Activated CD4-positive, CD25-positive, alpha-beta regulatory T cell treated with anti-CD3 and anti-CD28 coated beads, Interleukin-2, amount 50 U/mL, for 24 hours (primary cell): Measurements from ENCODE around the gene CYTH3.
"Not testable (repeated sequence)": the region's sequence is repeated elsewhere in the genome, so short reads cannot be mapped to it uniquely, and the experiment has no call there.

Source experiments
- ATAC-seq, 2 donors: fragments of 150-1000 bp; cut with Tn5 transposase; one replicate each; pipeline ENCODE4 v1.10.0; 2021; ENCODE audit warnings: mild to moderate bottlenecking in 1 of 2, moderate library complexity in 1 of 2

CYTH3 gene

GRCh38 chr7:6227294-6227846, 45.1 kb downstream of the CYTH3 start:
- ATAC-seq, result no peak

- ATAC-seq, result no peak
Observed at GRCh38 chr7:6226194-6226799, 46.1 kb downstream of the CYTH3 start.

GRCh38 chr7:6223411-6223810, 49.0 kb downstream of the CYTH3 start:
- not testable (repeated sequence) for ATAC-seq

DNA sequence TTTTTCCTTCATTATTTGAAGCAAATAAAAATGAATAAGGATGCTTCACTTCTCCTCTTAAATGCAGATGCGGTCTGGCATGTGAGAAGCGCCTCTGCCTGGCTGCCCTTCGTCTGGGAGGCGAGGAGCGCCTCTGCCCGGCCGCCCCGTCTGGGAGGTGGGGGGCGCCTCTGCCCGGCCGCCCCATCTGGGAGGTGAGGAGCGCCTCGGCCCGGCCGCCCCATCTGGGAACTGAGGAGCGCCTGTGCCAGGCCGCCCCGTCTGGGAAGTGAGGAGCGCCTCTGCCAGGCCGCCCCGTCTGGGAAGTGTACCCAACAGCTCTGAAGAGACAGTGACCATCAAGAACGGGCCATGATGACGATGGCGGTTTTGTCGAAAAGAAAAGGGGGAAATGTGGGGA, 49.4 kb downstream of the CYTH3 start:
- ATAC-seq, result not testable (repeated sequence)

GRCh38 chr7:6221340-6222319, 50.8 kb downstream of the CYTH3 start:
- ATAC-seq, result peak; percentile 97 to 98

- ATAC-seq, result no peak
Observed at GRCh38 chr7:6218329-6218728, 54.1 kb downstream of the CYTH3 start.

DNA sequence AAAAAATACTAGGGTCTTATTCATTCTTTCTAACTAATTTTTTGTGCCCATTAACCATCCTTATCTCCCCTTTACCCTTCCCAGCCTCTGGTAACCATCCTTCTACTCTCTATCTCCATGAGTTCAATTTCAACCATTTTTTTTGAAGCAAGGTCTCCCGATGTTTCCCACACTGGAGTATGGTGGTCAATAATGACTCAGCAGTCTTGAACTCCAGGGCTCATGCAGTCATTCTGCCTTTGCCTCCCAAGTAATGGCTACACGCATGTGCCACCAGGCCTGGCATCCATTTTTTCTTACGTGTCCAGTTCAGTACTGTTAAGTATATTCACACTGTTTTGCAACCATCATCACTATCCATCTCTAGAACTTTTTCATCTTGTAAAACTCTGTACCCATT, 60.4 kb downstream of the CYTH3 start:
- ATAC-seq, result no peak

DNA sequence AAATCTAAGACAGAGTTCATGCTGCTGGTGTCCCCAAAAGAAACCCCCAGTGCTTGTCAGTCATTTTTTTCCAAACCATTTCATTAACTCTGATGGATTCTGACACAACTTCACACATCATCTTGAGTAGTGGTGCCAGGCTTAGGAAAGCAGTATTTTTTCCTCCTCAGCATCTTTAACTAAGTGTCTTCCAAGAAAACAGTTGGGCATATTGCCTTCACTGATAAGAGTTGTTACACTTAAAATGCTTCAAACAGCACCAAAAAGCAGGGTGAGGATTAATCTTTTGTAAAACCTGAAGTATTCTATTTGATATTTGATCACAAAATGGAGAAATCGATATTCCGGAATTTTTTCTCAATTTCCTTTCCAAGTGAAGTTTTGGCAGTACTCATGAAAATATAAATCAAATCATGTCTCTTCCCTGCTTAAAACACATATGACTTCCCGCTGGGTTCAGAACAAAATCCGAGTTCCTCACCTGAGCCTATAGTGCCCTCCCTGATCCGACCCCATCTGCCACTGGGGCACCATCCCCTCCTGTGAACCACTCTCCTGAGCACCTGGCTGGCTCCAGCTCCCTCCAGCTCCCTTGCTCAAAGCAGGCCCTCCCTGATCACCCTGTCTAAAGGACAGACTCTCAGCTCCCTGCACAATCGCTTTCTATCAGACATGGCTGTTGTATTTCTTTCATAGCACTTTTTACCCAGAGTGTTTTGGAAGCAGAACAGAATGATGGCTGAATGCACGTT, 61.6 kb downstream of the CYTH3 start:
- ATAC-seq, result no peak

DNA sequence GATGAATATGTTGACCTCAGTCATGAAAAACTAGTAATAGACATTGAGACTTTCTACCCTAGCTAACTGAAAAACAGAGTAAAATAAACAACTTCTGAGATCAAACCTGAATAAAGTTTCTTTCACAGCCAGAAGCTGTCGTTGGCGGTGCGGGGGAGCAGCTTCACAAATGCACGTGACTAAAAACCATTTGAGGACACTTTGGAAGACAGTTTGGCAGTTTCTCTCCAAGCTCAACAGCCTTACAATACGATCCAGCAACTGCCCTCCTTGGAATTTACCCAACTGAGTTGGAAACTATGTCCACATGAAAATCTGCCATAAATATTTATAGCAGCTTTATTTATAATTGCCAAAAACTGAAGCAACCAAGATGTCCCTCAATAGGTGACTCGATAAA, 63.1 kb downstream of the CYTH3 start:
- no peak for ATAC-seq

DNA sequence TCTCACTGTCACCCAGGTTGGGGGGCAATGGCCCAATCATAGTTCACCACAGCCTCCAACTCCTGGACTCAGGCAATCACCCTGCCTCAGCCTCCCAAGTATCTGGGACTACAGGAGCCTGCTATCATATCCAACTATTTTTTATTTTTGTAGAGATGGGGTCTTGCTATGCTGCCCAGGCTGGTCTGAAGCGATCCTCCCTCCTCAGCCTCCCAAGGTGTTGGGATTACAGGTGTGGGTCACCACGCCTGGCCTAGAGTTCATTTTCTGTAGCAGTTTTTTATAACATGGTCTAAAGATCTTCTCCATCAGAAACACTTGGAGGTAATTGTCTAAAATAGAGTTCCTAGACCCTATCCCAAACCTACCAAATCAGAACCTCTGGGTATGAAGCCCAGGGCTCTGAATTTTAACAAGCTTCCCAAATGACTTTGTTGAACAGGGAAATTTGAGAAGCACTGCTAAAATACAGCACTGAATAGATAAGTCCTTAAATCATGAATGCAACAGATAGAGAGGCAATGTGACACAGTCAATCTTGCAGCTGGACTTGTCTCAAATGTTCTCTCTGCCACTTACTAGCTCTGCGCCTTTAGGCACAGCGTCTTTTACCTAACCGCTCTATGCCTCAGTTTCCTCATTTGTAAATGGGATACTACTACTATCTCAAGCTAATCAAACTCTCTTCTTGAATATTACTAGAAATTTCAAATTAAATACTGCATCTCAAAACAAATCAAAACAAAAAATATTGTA, 63.7 kb downstream of the CYTH3 start:
- no peak for ATAC-seq

GRCh38 chr7:6205971-6206660, 66.3 kb downstream of the CYTH3 start:
- ATAC-seq, result no peak

DNA sequence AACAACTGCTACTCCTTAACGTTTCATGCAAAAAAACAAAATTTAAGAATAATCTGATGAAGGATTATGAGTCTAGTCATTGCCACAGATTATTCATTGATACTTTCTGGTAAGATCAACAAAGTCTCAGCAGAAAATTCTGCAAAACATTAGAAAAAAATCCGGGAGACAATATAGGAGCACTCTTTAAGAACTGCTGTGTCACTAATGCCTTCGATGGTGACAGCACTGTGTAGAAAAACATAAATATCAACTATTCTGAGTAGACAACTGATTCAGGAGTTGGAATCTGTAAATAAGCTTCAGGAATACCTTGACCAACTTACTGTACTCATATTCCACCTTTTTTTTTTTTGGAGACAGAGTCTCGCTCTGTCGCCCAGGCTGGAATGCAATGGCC, 69.0 kb downstream of the CYTH3 start:
- ATAC-seq, result no peak

- ATAC-seq, result no peak
Observed at GRCh38 chr7:6202117-6202516, 70.3 kb downstream of the CYTH3 start.

GRCh38 chr7:6200971-6201370, 71.5 kb downstream of the CYTH3 start:
- no peak for ATAC-seq

DNA sequence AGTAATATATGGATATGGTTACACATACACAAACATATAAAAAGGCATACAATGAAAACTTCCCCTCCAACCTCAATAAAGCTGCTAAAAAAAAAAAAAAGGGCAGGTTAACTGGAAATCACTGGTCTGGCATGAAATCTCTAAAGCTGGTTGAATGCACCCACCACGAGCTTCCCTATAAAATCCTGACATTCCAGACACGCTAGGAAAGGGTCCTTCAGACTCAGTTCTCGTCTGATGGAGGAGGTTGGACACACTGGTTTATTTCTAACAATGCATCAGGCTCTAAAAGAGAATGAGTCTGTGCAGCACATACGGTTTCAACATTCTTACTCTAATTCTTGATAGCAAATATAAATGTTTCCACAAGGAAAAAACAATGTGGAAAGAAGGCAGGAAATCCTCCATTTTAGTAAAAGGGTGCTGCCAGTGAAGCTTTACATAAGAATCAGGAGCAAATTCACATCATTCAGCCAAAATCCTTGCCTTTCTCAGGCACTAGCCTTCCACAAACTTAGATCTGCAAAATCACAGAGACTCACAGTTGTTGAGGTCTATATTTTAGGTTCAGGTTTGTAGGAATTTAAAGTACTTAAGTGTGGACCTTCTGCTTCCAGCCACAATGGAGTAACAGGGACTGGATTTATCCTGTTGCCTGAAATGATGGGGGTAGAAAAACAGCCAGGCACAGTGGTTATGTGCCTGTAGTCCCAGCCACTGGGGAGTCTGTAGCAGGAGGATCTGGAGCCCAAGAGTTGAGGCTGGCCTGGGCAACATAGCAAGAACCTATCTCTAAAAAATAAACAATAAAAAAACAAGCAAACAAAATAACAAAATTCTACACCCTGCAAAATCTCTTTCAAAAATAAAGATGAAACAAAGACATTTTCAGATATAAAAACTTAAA, 73.5 kb downstream of the CYTH3 start:
- no peak for ATAC-seq

DNA sequence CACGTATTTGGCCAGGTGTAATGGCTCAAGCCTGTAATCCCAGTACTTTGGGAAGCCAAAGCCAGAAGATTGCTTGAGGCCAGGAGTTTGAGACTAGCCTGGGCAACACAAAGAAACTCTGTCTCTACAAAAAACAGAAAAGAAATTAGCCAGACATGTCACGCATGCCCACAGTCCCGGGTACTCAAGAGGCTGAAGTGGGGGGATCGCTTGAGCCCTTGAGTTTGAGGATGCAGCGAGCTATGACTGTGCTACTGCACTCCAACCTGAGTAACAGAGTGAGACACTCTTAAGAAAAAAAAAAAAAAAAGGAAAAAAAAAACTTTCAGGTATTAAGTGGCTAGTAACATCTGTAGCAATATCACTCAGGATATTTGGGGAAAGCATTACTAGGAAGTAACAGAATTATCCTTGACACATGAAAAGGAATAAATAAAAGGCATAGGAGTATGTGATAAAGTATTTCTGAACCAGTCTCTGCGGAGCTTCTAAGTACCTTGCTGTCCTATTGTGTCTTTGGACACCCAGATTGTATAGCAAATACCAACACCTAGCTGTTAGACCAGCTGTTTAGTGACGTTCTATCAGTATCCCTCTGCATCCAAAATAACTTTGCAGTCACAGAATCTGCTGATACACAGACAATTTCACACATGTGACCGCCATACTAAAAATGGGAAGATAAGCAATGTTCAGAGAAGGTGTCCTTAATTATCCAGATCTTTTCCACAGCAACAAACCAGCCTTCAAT, 74.4 kb downstream of the CYTH3 start:
- no peak for ATAC-seq

DNA sequence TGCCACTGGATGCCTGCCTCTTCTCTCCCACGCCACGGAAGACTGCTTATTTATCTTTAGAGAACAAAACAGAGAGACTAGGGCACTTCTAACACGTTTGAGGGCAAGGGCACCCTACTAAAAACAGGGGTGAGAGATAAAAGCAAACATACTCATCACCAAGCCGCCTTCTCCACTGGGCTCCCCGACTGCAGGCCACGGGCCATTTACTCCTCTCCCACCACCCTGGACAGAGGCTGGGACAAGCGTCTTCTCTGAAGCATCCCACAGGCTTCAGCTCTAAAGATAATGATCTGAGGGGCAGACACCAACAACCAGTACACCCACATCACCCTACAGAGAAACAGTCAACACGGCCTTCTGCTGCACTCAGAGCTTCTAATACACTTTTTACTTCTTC, 78.7 kb downstream of the CYTH3 start:
- no peak for ATAC-seq

DNA sequence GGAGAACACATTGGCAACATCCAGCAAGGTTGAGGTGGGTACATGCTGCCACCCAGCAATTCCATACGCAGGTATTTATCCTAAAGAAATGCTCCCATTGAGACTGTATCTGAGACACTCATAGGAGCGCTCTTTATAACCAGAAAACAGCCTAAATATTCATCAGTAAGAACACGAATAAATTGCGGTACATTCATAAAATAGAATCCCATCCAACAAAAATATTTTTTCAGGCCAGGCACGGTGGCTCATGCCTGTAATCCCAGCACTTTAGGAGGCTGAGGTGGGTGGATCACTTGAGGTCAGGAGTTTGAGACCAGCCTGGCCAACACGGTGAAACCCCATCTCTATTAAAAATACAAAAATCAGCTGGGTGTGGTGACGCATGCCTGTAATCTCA, 81.9 kb downstream of the CYTH3 start:
- ATAC-seq, result not testable (repeated sequence)

- no peak for ATAC-seq
Observed at GRCh38 chr7:6188389-6188788, 84.0 kb downstream of the CYTH3 start.

GRCh38 chr7:6186577-6186976, 85.8 kb downstream of the CYTH3 start:
- no peak for ATAC-seq
